Activated CD4-positive, alpha-beta T cell treated with anti-CD3 and anti-CD28 coated beads for 36 hours (primary cell): ENCODE results near the gene RTN1. TPM values are rescaled to one million over a fixed set of nuclear protein-coding genes. Genes with fewer than 3 reads are reported as not detected.

Experiments used
- ATAC-seq: fragments of 200-7000 bp; cut with Tn5 transposase; one replicate; pipeline ENCODE4 v1.10.0; 2021; ENCODE audit warnings: mild to moderate bottlenecking, moderate library complexity
- CTCF ChIA-PET: fragments of 350-600 bp; sonication (Branson Sonifier 250); formaldehyde crosslinking; loops from one replicate; lab custom pipeline; 2021; ENCODE audit warnings: antibody characterized with exemption; lab: Charles Lee
- POLR2A ChIA-PET: fragments of 350-600 bp; sonication (Branson Sonifier 250); formaldehyde crosslinking; loops from one replicate; lab custom pipeline; 2021; ENCODE audit warnings: antibody characterized with exemption, inconsistent platforms; lab: Charles Lee
- DNase-seq: peaks from one replicate; pipeline ENCODE4 v3.0.0-alpha.2; 2020
- H3K27ac Mint-ChIP-seq: one replicate; pipeline ENCODE4 v1.8.0; 2021; ENCODE audit warnings: mixed read lengths
- H3K27me3 Mint-ChIP-seq: one replicate; pipeline ENCODE4 v1.8.0; 2021; ENCODE audit warnings: mixed read lengths
- H3K36me3 Mint-ChIP-seq: one replicate; pipeline ENCODE4 v1.8.0; 2021; ENCODE audit warnings: low read depth, mixed read lengths
- H3K4me1 Mint-ChIP-seq: one replicate; pipeline ENCODE4 v1.8.0; 2021; ENCODE audit warnings: mixed read lengths
- H3K4me3 Mint-ChIP-seq: one replicate; pipeline ENCODE4 v1.8.0; 2021; ENCODE audit warnings: mild to moderate bottlenecking, moderate library complexity, mixed read lengths
- H3K9me3 Mint-ChIP-seq: one replicate; pipeline ENCODE4 v1.8.0; 2021; ENCODE audit warnings: low read depth, mixed read lengths
- intact Hi-C, 2 experiments: fragments of 100-400 bp; cut with DNase I in 1 of 2; cut with micrococcal nuclease in 1 of 2; formaldehyde crosslinking; loops; one replicate each; pipeline versions ENCODE4 v1.14.2 to v1.15.1; 2022 to 2024; cut with DNase I, micrococcal nuclease
- total RNA-seq, 2 experiments: library from RNA; stranded (reverse); gene quantifications; one replicate each; pipeline ENCODE4 v1.2.3, GENCODE V29; 2021

Gene RTN1
- total RNA-seq, 2 experiments from 2014 or later = not detected

GRCh38 chr14:59848671-59849070 is 21.9 kb downstream of the RTN1 start:
- no peaks in the 10 kb centered on the region for H3K4me1 Mint-ChIP-seq
- ATAC-seq = no peak
- intact Hi-C loops = no loop called here
- H3K9me3 Mint-ChIP-seq = no peaks in the 10 kb centered on the region
- H3K36me3 Mint-ChIP-seq = no peaks in the 10 kb centered on the region
- POLR2A ChIA-PET = no interaction called here
- DNase-seq = no peak
- no peak overlapping the region for H3K4me3 Mint-ChIP-seq
- no peak overlapping the region for H3K27ac Mint-ChIP-seq
- CTCF ChIA-PET = no interaction called here
- peaks cover 9% of the 10 kb centered on the region for H3K27me3 Mint-ChIP-seq

- H3K9me3 Mint-ChIP-seq = no peaks in the 10 kb centered on the region
- H3K4me1 Mint-ChIP-seq = no peaks in the 10 kb centered on the region
- H3K27me3 Mint-ChIP-seq = peaks cover 6% of the 10 kb centered on the region
- ATAC-seq (no peak), DNase-seq (no peak)
- no peak overlapping the region for H3K4me3 Mint-ChIP-seq
- intact Hi-C loops = no loop called here
- CTCF ChIA-PET = no interaction called here
- no peaks in the 10 kb centered on the region for H3K36me3 Mint-ChIP-seq
- no peak overlapping the region for H3K27ac Mint-ChIP-seq
- POLR2A ChIA-PET = no interaction called here
These were observed 22.9 kb downstream of the RTN1 start for GRCh38 chr14:59847711-59848110.

- no peak for DNase-seq
- H3K9me3 Mint-ChIP-seq = no peaks in the 10 kb centered on the region
- H3K27me3 Mint-ChIP-seq = peaks cover 6% of the 10 kb centered on the region
- intact Hi-C loops = no loop called here
- H3K27ac Mint-ChIP-seq = no peak overlapping the region
- ChIA-PET CTCF (no interaction called here), POLR2A (no interaction called here)
- no peaks in the 10 kb centered on the region for H3K36me3 Mint-ChIP-seq
- no peaks in the 10 kb centered on the region for H3K4me1 Mint-ChIP-seq
- H3K4me3 Mint-ChIP-seq = no peak overlapping the region
- no peak for ATAC-seq
These were observed 24.0 kb downstream of the RTN1 start for GRCh38 chr14:59846595-59846994.

- Mint-ChIP-seq H3K27ac (no peak overlapping the region), H3K9me3 (no peaks in the 10 kb centered on the region), H3K27me3 (peaks cover 8% of the 10 kb centered on the region), H3K4me3 (no peak overlapping the region), H3K36me3 (no peaks in the 10 kb centered on the region), H3K4me1 (no peaks in the 10 kb centered on the region)
- CTCF ChIA-PET = interaction anchor here (1.7 kb wide), 1 partner anchor 9 kb away, joined by 3 read pairs; no protein-coding TSS in a partner anchor
- DNase-seq (no peak), ATAC-seq (no peak)
- intact Hi-C loops = no loop called here
- POLR2A ChIA-PET = no interaction called here
These were observed 25.3 kb downstream of the RTN1 start for GRCh38 chr14:59845245-59845644.

- no peak for ATAC-seq
These were observed 26.3 kb downstream of the RTN1 start for GRCh38 chr14:59844186-59844812.

GRCh38 chr14:59836116-59836515 is 34.5 kb downstream of the RTN1 start:
- H3K4me1 Mint-ChIP-seq = no peaks in the 10 kb centered on the region
- DNase-seq (no peak), ATAC-seq (no peak)
- no peak overlapping the region for H3K4me3 Mint-ChIP-seq
- peaks cover 19% of the 10 kb centered on the region for H3K27me3 Mint-ChIP-seq
- no peaks in the 10 kb centered on the region for H3K36me3 Mint-ChIP-seq
- ChIA-PET POLR2A (no interaction called here), CTCF (no interaction called here)
- intact Hi-C loops = no loop called here
- no peaks in the 10 kb centered on the region for H3K9me3 Mint-ChIP-seq
- no peak overlapping the region for H3K27ac Mint-ChIP-seq

More at GRCh38 chr14:59844186-59844812, 26.3 kb downstream of the RTN1 start:
- Mint-ChIP-seq H3K27me3 (peaks cover 8% of the 10 kb centered on the region), H3K27ac (no peak overlapping the region), H3K9me3 (no peaks in the 10 kb centered on the region), H3K4me3 (no peak overlapping the region), H3K4me1 (no peaks in the 10 kb centered on the region), H3K36me3 (no peaks in the 10 kb centered on the region)
- ChIA-PET CTCF (interaction anchor here (1.7 kb wide), 1 partner anchor 10 kb away, joined by 3 read pairs; no protein-coding TSS in a partner anchor), POLR2A (no interaction called here)
- DNase-seq = no peak
- intact Hi-C loops = no loop called here

GRCh38 chr14:59832653-59833294 is 37.8 kb downstream of the RTN1 start:
- ATAC-seq (no peak), DNase-seq (no peak)
- Mint-ChIP-seq H3K27ac (no peak overlapping the region), H3K36me3 (no peaks in the 10 kb centered on the region), H3K27me3 (peaks cover 26% of the 10 kb centered on the region), H3K9me3 (no peaks in the 10 kb centered on the region), H3K4me1 (no peaks in the 10 kb centered on the region), H3K4me3 (no peak overlapping the region)
- CTCF ChIA-PET = no interaction called here
- POLR2A ChIA-PET = no interaction called here
- intact Hi-C loops = no loop called here

- H3K4me1 Mint-ChIP-seq = no peaks in the 10 kb centered on the region
- ChIA-PET POLR2A (no interaction called here), CTCF (no interaction called here)
- intact Hi-C loops = no loop called here
- H3K4me3 Mint-ChIP-seq = no peak overlapping the region
- peaks cover 24% of the 10 kb centered on the region for H3K27me3 Mint-ChIP-seq
- ATAC-seq (no peak), DNase-seq (no peak)
- H3K9me3 Mint-ChIP-seq = no peaks in the 10 kb centered on the region
- no peaks in the 10 kb centered on the region for H3K36me3 Mint-ChIP-seq
- no peak overlapping the region for H3K27ac Mint-ChIP-seq
These were observed 39.4 kb downstream of the RTN1 start for GRCh38 chr14:59831121-59831730.

- POLR2A ChIA-PET = no interaction called here
- no peaks in the 10 kb centered on the region for H3K9me3 Mint-ChIP-seq
- no peaks in the 10 kb centered on the region for H3K36me3 Mint-ChIP-seq
- H3K27me3 Mint-ChIP-seq = peaks cover 21% of the 10 kb centered on the region
- ATAC-seq (no peak), DNase-seq (no peak)
- H3K4me1 Mint-ChIP-seq = no peaks in the 10 kb centered on the region
- no peak overlapping the region for H3K4me3 Mint-ChIP-seq
- H3K27ac Mint-ChIP-seq = no peak overlapping the region
- intact Hi-C loops = no loop called here
- CTCF ChIA-PET = no interaction called here
These were observed 40.2 kb downstream of the RTN1 start for GRCh38 chr14:59830338-59830734.

GRCh38 chr14:59829469-59830337 is 40.9 kb downstream of the RTN1 start:
- Mint-ChIP-seq H3K4me1 (no peaks in the 10 kb centered on the region), H3K27me3 (peaks cover 17% of the 10 kb centered on the region), H3K9me3 (no peaks in the 10 kb centered on the region), H3K36me3 (no peaks in the 10 kb centered on the region), H3K27ac (no peak overlapping the region), H3K4me3 (no peak overlapping the region)
- ATAC-seq (no peak), DNase-seq (no peak)
- POLR2A ChIA-PET = no interaction called here
- intact Hi-C loops = no loop called here
- CTCF ChIA-PET = no interaction called here

- H3K36me3 Mint-ChIP-seq = no peaks in the 10 kb centered on the region
- no peak for ATAC-seq
- no peaks in the 10 kb centered on the region for H3K9me3 Mint-ChIP-seq
- POLR2A ChIA-PET = no interaction called here
- CTCF ChIA-PET = no interaction called here
- no peaks in the 10 kb centered on the region for H3K4me1 Mint-ChIP-seq
- DNase-seq = no peak
- H3K4me3 Mint-ChIP-seq = no peak overlapping the region
- intact Hi-C loops = no loop called here
- H3K27ac Mint-ChIP-seq = no peak overlapping the region
- H3K27me3 Mint-ChIP-seq = peaks cover 15% of the 10 kb centered on the region
These were observed 42.3 kb downstream of the RTN1 start for GRCh38 chr14:59828276-59828675.
